ENCODE measurements around the gene SLC9A1. TPM values are rescaled to one million over a fixed set of nuclear protein-coding genes. Genes with fewer than 3 reads are reported as not detected.

Gene SLC9A1
- total RNA-seq, 1 experiment from 2014 or later, result 25.2 TPM

- no peaks in the 10 kb centered on the region for H4K20me1 ChIP-seq (ENCODE audit: low read length)
- TF ChIP-seq EZH2phosphoT487 (IDR thresholded peaks at IDR 0.05; ENCODE audit: borderline replicate concordance, low read length) (no peak), CTCF (conservative IDR thresholded peaks at IDR 0.05; ENCODE audit: low read depth, low read length) (no peak), EZH2 (IDR thresholded peaks at IDR 0.05; ENCODE audit: low read length, unreplicated experiment) (no peak)
- intact Hi-C loops (cut with micrococcal nuclease), result no loop called here
- BruUV-seq (replicated peaks), result no TSS peak
- no peak overlapping the region for H3K4me3 ChIP-seq (ENCODE audit: low read length)
- no peaks in the 10 kb centered on the region for H3K4me1 ChIP-seq (ENCODE audit: insufficient read depth, low read length)
- H2AFZ ChIP-seq (ENCODE audit: low read length), result no peak overlapping the region
- no peak overlapping the region for H3K9ac ChIP-seq (ENCODE audit: low read length)
- H3K4me2 ChIP-seq (ENCODE audit: low read length), result no peak overlapping the region
- no peaks in the 10 kb centered on the region for H3F3A ChIP-seq (ENCODE audit: low read length, unreplicated experiment)
- H3K79me2 ChIP-seq (ENCODE audit: low read length), result no peaks in the 10 kb centered on the region
- no peaks in the 10 kb centered on the region for H3K36me3 ChIP-seq (ENCODE audit: low read depth, low read length)
- H3K9me3 ChIP-seq (ENCODE audit: low read length), result no peaks in the 10 kb centered on the region
- H3K9me2 ChIP-seq (replicated peaks; ENCODE audit: low read length), result no peaks in the 10 kb centered on the region
- ChIA-PET CTCF (no interaction called here), POLR2A (ENCODE audit: unreplicated experiment) (no interaction called here)
- no peak overlapping the region for H3K27ac ChIP-seq (ENCODE audit: low read length)
- H3K27me3 ChIP-seq (ENCODE audit: low read length), result no peaks in the 10 kb centered on the region
- DNase-seq, result no peak
- no peak for ATAC-seq
These were observed 94.0 kb downstream of the SLC9A1 start for GRCh38 chr1:27060891-27061290.

- ChIA-PET CTCF (no interaction called here), POLR2A (ENCODE audit: unreplicated experiment) (no interaction called here)
- no peak overlapping the region for H2AFZ ChIP-seq (ENCODE audit: low read length)
- H3F3A ChIP-seq (ENCODE audit: low read length, unreplicated experiment), result no peaks in the 10 kb centered on the region
- intact Hi-C loops (cut with micrococcal nuclease), result no loop called here
- H3K79me2 ChIP-seq (ENCODE audit: low read length), result no peaks in the 10 kb centered on the region
- DNase-seq (no peak), ATAC-seq (no peak)
- no peaks in the 10 kb centered on the region for H3K27me3 ChIP-seq (ENCODE audit: low read length)
- no peak overlapping the region for H3K27ac ChIP-seq (ENCODE audit: low read length)
- H4K20me1 ChIP-seq (ENCODE audit: low read length), result no peaks in the 10 kb centered on the region
- no peak overlapping the region for H3K4me3 ChIP-seq (ENCODE audit: low read length)
- H3K9me2 ChIP-seq (replicated peaks; ENCODE audit: low read length), result no peaks in the 10 kb centered on the region
- no peaks in the 10 kb centered on the region for H3K4me1 ChIP-seq (ENCODE audit: insufficient read depth, low read length)
- TF ChIP-seq EZH2phosphoT487 (IDR thresholded peaks at IDR 0.05; ENCODE audit: borderline replicate concordance, low read length), result no peak
- TF ChIP-seq CTCF (conservative IDR thresholded peaks at IDR 0.05; ENCODE audit: low read depth, low read length), result no peak
- no peak for TF ChIP-seq EZH2 (IDR thresholded peaks at IDR 0.05; ENCODE audit: low read length, unreplicated experiment)
- no peaks in the 10 kb centered on the region for H3K9me3 ChIP-seq (ENCODE audit: low read length)
- H3K9ac ChIP-seq (ENCODE audit: low read length), result no peak overlapping the region
- BruUV-seq (replicated peaks), result no TSS peak
- H3K36me3 ChIP-seq (ENCODE audit: low read depth, low read length), result no peaks in the 10 kb centered on the region
- no peak overlapping the region for H3K4me2 ChIP-seq (ENCODE audit: low read length)
These were observed 95.8 kb downstream of the SLC9A1 start for GRCh38 chr1:27058966-27059669.

- CTCF ChIA-PET, result interaction anchor here (0.5 to 0.8 kb wide), 2 partner anchors 27 to 238 kb away, joined by 3 to 4 read pairs; no protein-coding TSS in a partner anchor
- Histone ChIP-seq H3K79me2 (ENCODE audit: low read length) (no peaks in the 10 kb centered on the region), H3K4me1 (ENCODE audit: insufficient read depth, low read length) (no peaks in the 10 kb centered on the region), H3K9me3 (ENCODE audit: low read length) (no peaks in the 10 kb centered on the region), H3K4me2 (ENCODE audit: low read length) (no peak overlapping the region), H4K20me1 (ENCODE audit: low read length) (no peaks in the 10 kb centered on the region), H3K36me3 (ENCODE audit: low read depth, low read length) (no peaks in the 10 kb centered on the region), H3K27ac (ENCODE audit: low read length) (no peak overlapping the region), H2AFZ (ENCODE audit: low read length) (no peak overlapping the region), H3K4me3 (ENCODE audit: low read length) (no peak overlapping the region), H3K9me2 (replicated peaks; ENCODE audit: low read length) (no peaks in the 10 kb centered on the region), H3K9ac (ENCODE audit: low read length) (no peak overlapping the region), H3F3A (ENCODE audit: low read length, unreplicated experiment) (no peaks in the 10 kb centered on the region), H3K27me3 (ENCODE audit: low read length) (no peaks in the 10 kb centered on the region)
- intact Hi-C loops (cut with micrococcal nuclease), result no loop called here
- POLR2A ChIA-PET (ENCODE audit: unreplicated experiment), result no interaction called here
- no peak for DNase-seq
- BruUV-seq (replicated peaks), result no TSS peak
- TF ChIP-seq CTCF (conservative IDR thresholded peaks at IDR 0.05; ENCODE audit: low read depth, low read length), result no peak
- no peak for TF ChIP-seq EZH2 (IDR thresholded peaks at IDR 0.05; ENCODE audit: low read length, unreplicated experiment)
- TF ChIP-seq EZH2phosphoT487 (IDR thresholded peaks at IDR 0.05; ENCODE audit: borderline replicate concordance, low read length), result no peak
- ATAC-seq, result peak; percentile 29
These were observed 96.9 kb downstream of the SLC9A1 start for GRCh38 chr1:27057801-27058625.

Data from PC-3 (cell line).